Fibroblast of pulmonary artery (primary cell): ENCODE results near the gene CABCOCO1.

Experiments used
- DNase-seq: peaks from one replicate; pipeline ENCODE4 v3.0.0-alpha.2; 2010; ENCODE audit warnings: low read depth
- H3K4me3 ChIP-seq: replicated peaks from 2 replicates; pipeline ENCODE4 v1.5.1; 2011; ENCODE audit warnings: low read depth, mild to moderate bottlenecking, control low read depth, low read length, moderate library complexity
- CTCF ChIP-seq: IDR thresholded peaks from 2 replicates; pipeline ENCODE4 v1.5.1; 2011; ENCODE audit warnings: mild to moderate bottlenecking, control low read depth, low read length, inconsistent platforms; ENCODE audit errors: missing control alignments

CABCOCO1 gene

DNA sequence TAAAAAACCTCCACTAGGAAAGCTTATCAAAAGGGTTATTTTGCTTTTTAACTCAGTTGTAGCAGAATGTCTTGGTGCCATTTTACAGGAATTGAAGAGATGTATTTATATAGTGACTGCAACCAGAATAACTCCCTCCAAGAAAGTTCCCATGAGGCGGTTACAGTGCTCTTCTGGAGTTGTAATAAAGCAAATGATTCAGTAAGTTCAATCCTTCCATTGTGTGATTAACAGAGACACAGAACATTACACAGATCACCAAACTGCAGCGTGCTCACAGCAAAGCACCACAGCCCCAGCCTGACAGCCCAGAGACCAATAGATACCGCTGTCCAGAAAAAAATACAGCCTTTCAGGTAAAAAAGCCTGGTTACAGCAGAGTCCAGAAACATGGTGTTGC, 21.9 kb upstream of the CABCOCO1 start:
- no peak for TF ChIP-seq CTCF
- no peak overlapping the region for H3K4me3 ChIP-seq
- DNase-seq, result no peak

DNA sequence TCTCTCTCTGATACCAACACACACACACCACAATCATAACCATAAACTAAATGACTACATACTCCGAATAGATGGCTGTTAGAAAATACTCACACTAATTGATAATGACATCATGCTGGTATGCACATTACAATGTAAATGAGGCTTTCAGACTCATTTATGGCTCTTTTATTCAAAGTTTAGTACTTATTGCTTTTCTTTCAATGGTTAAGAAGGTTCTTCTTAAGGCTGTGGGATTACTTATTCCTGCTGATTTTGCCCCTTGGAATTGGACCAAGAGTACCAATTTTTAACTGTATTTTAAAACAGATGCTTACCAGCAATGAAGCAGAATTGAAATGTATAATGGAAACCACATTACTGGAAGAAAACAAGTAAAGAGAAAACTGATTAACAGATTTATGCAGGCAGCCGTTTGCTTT, 20.6 kb upstream of the CABCOCO1 start:
- TF ChIP-seq CTCF, result no peak
- no peak for DNase-seq
- no peak overlapping the region for H3K4me3 ChIP-seq

DNA sequence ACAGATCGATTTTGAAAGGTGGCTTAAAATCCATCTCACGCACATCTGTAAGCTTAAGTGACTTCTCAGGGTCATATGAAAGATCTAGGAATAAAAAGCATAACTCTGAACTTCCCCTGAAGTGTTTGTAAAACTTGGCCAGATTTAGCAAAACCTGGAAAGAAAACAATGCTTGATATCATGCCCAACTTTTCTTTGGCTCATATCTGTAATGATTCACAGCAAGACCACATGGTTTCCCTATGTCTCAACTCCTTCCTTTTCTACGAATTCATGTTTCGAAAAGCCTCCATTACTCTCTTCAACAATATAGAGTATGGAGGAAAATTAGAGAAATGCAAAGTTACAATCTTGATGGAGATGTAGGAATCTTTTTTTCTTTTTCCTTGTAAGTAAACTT, 20.1 kb upstream of the CABCOCO1 start:
- no peak overlapping the region for H3K4me3 ChIP-seq
- no peak for TF ChIP-seq CTCF
- peak; percentile 94 for DNase-seq

GRCh38 chr10:61643316-61643751, 19.4 kb upstream of the CABCOCO1 start:
- no peak overlapping the region for H3K4me3 ChIP-seq
- peak; percentile 86 for DNase-seq
- TF ChIP-seq CTCF, result no peak

GRCh38 chr10:61653699-61654098, 9.0 kb upstream of the CABCOCO1 start:
- H3K4me3 ChIP-seq, result no peak overlapping the region
- TF ChIP-seq CTCF, result no peak
- no peak for DNase-seq

DNA sequence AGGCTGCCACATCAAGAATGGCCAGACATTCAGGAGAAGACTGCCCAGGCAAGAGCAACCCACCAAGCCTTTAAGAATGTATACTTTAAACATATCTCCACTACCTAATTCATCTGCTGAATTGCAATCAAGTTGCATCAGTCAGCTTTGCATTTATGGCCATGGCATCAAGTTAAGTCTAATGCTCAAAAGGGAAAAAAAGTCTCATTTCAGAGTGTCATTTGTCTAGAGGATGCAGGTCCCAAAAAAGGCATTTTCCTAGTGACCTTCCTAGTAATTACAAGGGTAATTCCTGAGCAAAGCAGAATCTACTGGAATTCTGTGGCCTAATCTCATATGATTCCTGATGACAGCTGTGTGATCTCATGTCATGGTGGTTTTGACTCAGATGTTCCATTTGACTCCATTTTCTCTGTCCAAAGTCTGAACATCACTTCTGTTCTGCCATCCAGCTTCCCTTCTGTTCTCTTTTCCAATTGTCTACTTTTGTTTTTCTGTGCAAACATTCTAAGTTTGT, 7.3 kb upstream of the CABCOCO1 start:
- no peak for DNase-seq
- no peak for TF ChIP-seq CTCF
- H3K4me3 ChIP-seq, result no peak overlapping the region

- TF ChIP-seq CTCF, result no peak
- peak overlapping the region; percentile 64 for H3K4me3 ChIP-seq
- DNase-seq, result no peak
Measured at GRCh38 chr10:61663466-61663865, 737 bp downstream of the CABCOCO1 start.
